Retina (tissue), 1 donor: ENCODE results near the gene CIB4.

Source experiments
- DNase-seq: peaks from one replicate; pipeline ENCODE4 v3.0.0-alpha.2; 2016

The CIB4 gene

GRCh38 chr2:26639685-26640243 is 1.4 kb downstream of the CIB4 start:
- no peak for DNase-seq

GRCh38 chr2:26637811-26638310 is 3.3 kb downstream of the CIB4 start:
- no peak for DNase-seq

GRCh38 chr2:26636935-26637334 is 4.2 kb downstream of the CIB4 start:
- DNase-seq, result no peak

GRCh38 chr2:26635401-26635800 is 5.8 kb downstream of the CIB4 start:
- DNase-seq, result no peak

GRCh38 chr2:26634636-26635230 is 6.4 kb downstream of the CIB4 start:
- no peak for DNase-seq

- DNase-seq, result no peak
Measured at GRCh38 chr2:26633993-26634595, 7.1 kb downstream of the CIB4 start.

GRCh38 chr2:26633351-26633945 is 7.7 kb downstream of the CIB4 start:
- no peak for DNase-seq

- DNase-seq, result no peak
Measured at GRCh38 chr2:26632624-26633185, 8.5 kb downstream of the CIB4 start.

GRCh38 chr2:26631401-26632170 is 9.6 kb downstream of the CIB4 start:
- DNase-seq, result no peak

GRCh38 chr2:26630669-26631360 is 10.4 kb downstream of the CIB4 start:
- DNase-seq, result no peak

GRCh38 chr2:26630235-26630634 is 10.9 kb downstream of the CIB4 start:
- DNase-seq, result no peak

GRCh38 chr2:26629751-26630150 is 11.4 kb downstream of the CIB4 start:
- no peak for DNase-seq

- DNase-seq, result no peak
Measured at GRCh38 chr2:26629346-26629630, 11.9 kb downstream of the CIB4 start.

GRCh38 chr2:26628561-26629345 is 12.4 kb downstream of the CIB4 start:
- DNase-seq, result no peak

GRCh38 chr2:26627350-26628105 is 13.6 kb downstream of the CIB4 start:
- DNase-seq, result no peak

- no peak for DNase-seq
Measured at GRCh38 chr2:26626606-26627005, 14.6 kb downstream of the CIB4 start.

- DNase-seq, result no peak
Measured at GRCh38 chr2:26623541-26624495, 17.3 kb downstream of the CIB4 start.

- no peak for DNase-seq
Measured at GRCh38 chr2:26621469-26622199, 19.5 kb downstream of the CIB4 start.

- no peak for DNase-seq
Measured at GRCh38 chr2:26620031-26620605, 21.0 kb downstream of the CIB4 start.
